ENCODE measurements around the gene TRAPPC11.

DNA sequence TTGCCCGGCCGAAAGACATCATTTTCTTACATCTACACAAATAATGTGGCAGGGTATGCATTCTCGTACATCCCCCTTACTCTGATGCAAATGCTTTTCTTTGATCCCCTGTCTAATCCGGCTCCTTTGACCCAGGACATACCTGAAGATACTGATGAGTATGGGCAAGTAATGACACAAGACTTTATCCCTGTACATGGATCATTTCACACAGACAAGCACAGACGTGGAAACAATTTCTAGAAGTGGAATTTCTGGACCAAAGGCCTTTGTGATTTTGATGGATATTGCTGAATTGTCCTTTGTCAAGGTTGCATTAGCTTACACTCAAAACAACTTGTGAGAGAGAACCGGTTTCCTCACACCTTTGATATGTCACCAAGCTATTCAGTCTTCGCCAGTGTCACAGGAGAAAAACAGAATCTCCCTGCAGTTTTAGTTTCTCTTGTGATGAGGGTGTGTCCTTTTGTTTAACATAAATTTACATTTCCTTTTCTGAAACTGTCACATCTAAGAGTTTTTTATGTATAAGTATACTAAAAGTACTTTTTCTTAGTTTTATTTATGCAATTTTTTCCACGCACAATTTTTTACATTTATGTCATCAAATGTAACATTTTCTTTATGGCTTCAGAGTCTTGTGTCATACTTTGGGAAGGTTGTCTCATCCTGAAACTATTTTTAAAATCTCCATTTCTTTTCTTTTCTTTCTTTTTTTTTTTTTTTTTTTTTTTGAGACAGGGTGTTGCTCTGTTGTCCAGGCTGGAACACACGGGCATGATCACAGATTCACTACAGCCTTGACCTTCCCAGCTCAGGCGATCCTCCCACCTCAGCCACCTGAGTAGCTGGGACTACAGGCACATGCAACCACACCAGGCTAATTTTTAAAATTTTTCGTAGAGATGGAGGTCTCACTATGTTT, 25.4 kb upstream of the TRAPPC11 start:
- TF ChIP-seq, protein P1, sequence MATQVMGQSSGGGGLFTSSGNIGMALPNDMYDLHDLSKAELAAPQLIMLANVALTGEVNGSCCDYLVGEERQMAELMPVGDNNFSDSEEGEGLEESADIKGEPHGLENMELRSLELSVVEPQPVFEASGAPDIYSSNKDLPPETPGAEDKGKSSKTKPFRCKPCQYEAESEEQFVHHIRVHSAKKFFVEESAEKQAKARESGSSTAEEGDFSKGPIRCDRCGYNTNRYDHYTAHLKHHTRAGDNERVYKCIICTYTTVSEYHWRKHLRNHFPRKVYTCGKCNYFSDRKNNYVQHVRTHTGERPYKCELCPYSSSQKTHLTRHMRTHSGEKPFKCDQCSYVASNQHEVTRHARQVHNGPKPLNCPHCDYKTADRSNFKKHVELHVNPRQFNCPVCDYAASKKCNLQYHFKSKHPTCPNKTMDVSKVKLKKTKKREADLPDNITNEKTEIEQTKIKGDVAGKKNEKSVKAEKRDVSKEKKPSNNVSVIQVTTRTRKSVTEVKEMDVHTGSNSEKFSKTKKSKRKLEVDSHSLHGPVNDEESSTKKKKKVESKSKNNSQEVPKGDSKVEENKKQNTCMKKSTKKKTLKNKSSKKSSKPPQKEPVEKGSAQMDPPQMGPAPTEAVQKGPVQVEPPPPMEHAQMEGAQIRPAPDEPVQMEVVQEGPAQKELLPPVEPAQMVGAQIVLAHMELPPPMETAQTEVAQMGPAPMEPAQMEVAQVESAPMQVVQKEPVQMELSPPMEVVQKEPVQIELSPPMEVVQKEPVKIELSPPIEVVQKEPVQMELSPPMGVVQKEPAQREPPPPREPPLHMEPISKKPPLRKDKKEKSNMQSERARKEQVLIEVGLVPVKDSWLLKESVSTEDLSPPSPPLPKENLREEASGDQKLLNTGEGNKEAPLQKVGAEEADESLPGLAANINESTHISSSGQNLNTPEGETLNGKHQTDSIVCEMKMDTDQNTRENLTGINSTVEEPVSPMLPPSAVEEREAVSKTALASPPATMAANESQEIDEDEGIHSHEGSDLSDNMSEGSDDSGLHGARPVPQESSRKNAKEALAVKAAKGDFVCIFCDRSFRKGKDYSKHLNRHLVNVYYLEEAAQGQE (IDR thresholded peaks at IDR 0.05; ENCODE audit: borderline replicate concordance), result no peak
- TF ChIP-seq, protein P2, sequence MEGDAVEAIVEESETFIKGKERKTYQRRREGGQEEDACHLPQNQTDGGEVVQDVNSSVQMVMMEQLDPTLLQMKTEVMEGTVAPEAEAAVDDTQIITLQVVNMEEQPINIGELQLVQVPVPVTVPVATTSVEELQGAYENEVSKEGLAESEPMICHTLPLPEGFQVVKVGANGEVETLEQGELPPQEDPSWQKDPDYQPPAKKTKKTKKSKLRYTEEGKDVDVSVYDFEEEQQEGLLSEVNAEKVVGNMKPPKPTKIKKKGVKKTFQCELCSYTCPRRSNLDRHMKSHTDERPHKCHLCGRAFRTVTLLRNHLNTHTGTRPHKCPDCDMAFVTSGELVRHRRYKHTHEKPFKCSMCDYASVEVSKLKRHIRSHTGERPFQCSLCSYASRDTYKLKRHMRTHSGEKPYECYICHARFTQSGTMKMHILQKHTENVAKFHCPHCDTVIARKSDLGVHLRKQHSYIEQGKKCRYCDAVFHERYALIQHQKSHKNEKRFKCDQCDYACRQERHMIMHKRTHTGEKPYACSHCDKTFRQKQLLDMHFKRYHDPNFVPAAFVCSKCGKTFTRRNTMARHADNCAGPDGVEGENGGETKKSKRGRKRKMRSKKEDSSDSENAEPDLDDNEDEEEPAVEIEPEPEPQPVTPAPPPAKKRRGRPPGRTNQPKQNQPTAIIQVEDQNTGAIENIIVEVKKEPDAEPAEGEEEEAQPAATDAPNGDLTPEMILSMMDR (IDR thresholded peaks at IDR 0.05; ENCODE audit: poor library complexity, severe bottlenecking), result no peak
- TF ChIP-seq EZH2 (IDR thresholded peaks at IDR 0.05; ENCODE audit: borderline replicate concordance, insufficient read depth, low read length, poor library complexity, severe bottlenecking) (no peak), SMC3 (conservative IDR thresholded peaks at IDR 0.05; ENCODE audit: poor library complexity) (no peak), POLR2AphosphoS5 (IDR thresholded peaks at IDR 0.05) (no peak)
